ENCODE measurements around the gene DOK3. TPM values are rescaled to one million over a fixed set of nuclear protein-coding genes. Genes with fewer than 3 reads are reported as not detected.

Gene DOK3
- total and polyA plus RNA-seq, 4 donors: 15.6 to 146 (median 47.8) TPM

DNA sequence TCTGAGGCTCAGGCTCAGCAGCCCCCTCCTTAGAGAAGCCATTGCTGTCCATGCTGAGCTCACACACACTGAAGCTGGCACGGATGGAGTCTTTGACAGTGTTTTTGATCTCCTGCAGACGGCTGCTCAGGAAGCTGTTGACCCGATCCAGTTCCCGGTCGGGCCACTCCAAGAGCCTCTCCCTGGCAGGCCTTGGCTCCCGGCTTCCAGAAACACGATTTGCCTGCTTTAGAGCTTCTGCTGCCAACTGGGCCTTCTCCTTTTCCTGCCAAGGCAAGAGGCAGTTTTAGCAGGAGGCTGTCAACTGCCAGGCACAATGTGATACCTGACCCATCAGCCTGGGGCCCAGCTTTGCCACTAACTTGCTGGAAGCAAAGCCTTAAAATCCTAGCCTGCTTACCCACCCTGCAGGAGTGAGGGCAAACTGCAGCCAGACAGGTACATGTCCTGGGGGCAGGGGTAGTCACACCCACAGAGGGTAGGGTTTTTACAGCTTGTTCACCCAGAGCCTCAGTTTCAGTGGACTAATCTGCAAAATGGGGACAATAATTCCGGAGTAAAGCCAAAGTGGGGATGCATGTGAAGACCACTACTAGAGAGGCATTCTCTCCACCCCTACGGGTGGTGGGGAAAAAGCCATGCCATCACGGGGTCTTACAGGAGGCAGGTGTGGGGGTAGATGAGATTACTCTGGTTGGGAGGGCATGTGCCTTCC lies 15.5 kb upstream of the DOK3 start:
- Histone ChIP-seq H3K4me3 (no peak overlapping the region), H3K27ac (ENCODE audit: low read depth in 1 of 2, low read length in 1 of 2) (no peak overlapping the region), H3K36me3 (ENCODE audit: control insufficient read depth in 4 of 4, insufficient read depth in 4 of 4, low read length in 4 of 4) (peaks cover 25 to 73% (median 47%) of the 10 kb centered on the region in 4 donors), H3K4me1 (ENCODE audit: control insufficient read depth in 5 of 5, insufficient read depth in 5 of 5, low read length in 5 of 5) (no peaks in the 10 kb centered on the region), H3K9ac (ENCODE audit: insufficient read depth in 1 of 2, low read length in 2 of 2) (no peak overlapping the region), H3K9me3 (ENCODE audit: control insufficient read depth in 4 of 4, insufficient read depth in 3 of 4, low read length in 3 of 4) (no peaks in the 10 kb centered on the region), H3K27me3 (ENCODE audit: control insufficient read depth in 3 of 3, insufficient read depth in 3 of 3, low read length in 2 of 3) (no peaks in the 10 kb centered on the region)
- no peak for TF ChIP-seq CTCF (IDR thresholded peaks at IDR 0.05; ENCODE audit: control extremely low read depth, extremely low read depth)
- 87 to 89% methylated on average over 10 of the region's 10 CpGs for WGBS, 2 donors
- DNase-seq (no peak), ATAC-seq (ENCODE audit: insufficient read depth, low FRiP score) (no peak)

DNA sequence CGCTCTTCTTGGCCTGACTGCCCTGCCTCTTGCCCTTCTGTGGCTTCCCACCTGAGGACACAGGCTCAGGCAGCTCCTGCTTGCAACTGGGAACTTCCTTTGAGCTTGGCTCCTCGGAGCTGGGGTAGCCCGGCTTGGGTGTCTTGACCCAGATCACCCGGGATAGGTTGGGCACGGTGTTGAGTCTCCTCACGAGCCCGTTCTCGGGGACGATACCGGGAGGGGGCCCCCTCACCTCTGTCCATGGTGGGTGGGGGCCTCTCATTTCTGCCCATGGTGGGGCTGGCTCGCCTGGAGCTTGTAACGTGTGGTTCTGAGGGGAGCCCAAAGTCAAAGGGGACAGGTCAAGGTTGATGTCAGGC lies 14.9 kb upstream of the DOK3 start:
- Histone ChIP-seq H3K9ac (ENCODE audit: insufficient read depth in 1 of 2, low read length in 2 of 2) (no peak overlapping the region), H3K27me3 (ENCODE audit: control insufficient read depth in 3 of 3, insufficient read depth in 3 of 3, low read length in 2 of 3) (no peaks in the 10 kb centered on the region), H3K4me3 (no peak overlapping the region), H3K9me3 (ENCODE audit: control insufficient read depth in 4 of 4, insufficient read depth in 3 of 4, low read length in 3 of 4) (no peaks in the 10 kb centered on the region), H3K36me3 (ENCODE audit: control insufficient read depth in 4 of 4, insufficient read depth in 4 of 4, low read length in 4 of 4) (peaks cover 25 to 71% (median 47%) of the 10 kb centered on the region in 4 donors), H3K4me1 (ENCODE audit: control insufficient read depth in 5 of 5, insufficient read depth in 5 of 5, low read length in 5 of 5) (no peaks in the 10 kb centered on the region), H3K27ac (ENCODE audit: low read depth in 1 of 2, low read length in 1 of 2) (no peak overlapping the region)
- DNase-seq (no peak), ATAC-seq (ENCODE audit: insufficient read depth, low FRiP score) (no peak)
- TF ChIP-seq CTCF (IDR thresholded peaks at IDR 0.05; ENCODE audit: control extremely low read depth, extremely low read depth): no peak
- WGBS, 2 donors: 93 to 94% methylated on average over 12 of the region's 12 CpGs

DNA sequence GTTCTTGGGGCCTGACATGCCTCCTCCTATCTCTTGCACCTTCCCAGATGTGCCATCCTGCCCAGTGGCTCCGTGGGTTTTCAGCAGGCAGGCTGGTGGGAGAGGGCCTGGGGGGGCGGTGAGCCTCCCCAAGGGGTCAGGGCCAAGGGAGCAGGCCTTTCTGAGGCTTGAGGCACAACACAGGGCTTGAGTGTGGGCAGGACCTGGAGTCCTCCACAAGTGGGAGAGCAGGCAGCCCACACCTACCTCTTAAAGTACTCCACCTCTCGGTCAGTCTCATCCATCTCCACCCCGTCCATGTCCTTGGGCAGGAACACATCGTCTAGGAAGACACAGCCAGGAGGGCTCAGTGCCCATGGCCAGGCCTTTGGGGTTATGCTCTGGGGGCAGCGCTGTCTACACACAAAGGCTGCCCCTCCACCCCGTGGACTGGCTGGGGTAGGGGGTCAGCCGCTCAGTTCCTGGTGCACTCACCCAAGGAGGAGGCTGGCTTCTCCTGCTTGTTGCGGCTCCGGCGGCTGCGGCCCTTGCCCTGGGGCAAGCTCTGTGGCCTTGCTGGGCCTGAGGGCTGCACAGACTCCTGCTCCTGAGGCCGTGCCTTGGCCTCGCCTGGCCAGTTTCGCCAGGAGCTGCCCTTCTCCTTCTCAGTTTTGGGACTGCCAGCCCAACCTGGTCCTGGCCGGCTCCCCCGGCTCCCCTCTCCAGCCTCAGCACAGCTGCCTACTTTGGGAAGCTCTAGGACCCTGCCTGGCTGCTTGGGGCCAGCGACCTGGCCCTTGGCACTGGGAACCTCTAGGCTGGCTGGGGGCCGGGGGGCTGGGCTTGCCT lies 14.3 kb upstream of the DOK3 start:
- Histone ChIP-seq H3K36me3 (ENCODE audit: control insufficient read depth in 4 of 4, insufficient read depth in 4 of 4, low read length in 4 of 4) (peaks cover 24 to 66% (median 48%) of the 10 kb centered on the region in 4 donors), H3K4me1 (ENCODE audit: control insufficient read depth in 5 of 5, insufficient read depth in 5 of 5, low read length in 5 of 5) (no peaks in the 10 kb centered on the region), H3K27ac (ENCODE audit: low read depth in 1 of 2, low read length in 1 of 2) (no peak overlapping the region), H3K4me3 (no peak overlapping the region), H3K9me3 (ENCODE audit: control insufficient read depth in 4 of 4, insufficient read depth in 3 of 4, low read length in 3 of 4) (no peaks in the 10 kb centered on the region), H3K9ac (ENCODE audit: insufficient read depth in 1 of 2, low read length in 2 of 2) (no peak overlapping the region), H3K27me3 (ENCODE audit: control insufficient read depth in 3 of 3, insufficient read depth in 3 of 3, low read length in 2 of 3) (no peaks in the 10 kb centered on the region)
- 96 to 98% methylated on average over 19 of the region's 19 CpGs for WGBS, 2 donors
- no peak for TF ChIP-seq CTCF (IDR thresholded peaks at IDR 0.05; ENCODE audit: control extremely low read depth, extremely low read depth)
- no peak for DNase-seq
- no peak for ATAC-seq (ENCODE audit: insufficient read depth, low FRiP score)
